HG02763 (cell line): Measurements from ENCODE around the gene PTOV1.

Source experiments
- ATAC-seq: cut with Tn5 transposase; IDR thresholded peaks from one replicate; pipeline ENCODE4 v1.9.1; 2021; ENCODE audit warnings: mild to moderate bottlenecking, moderate library complexity; ENCODE audit not compliant: unreplicated experiment

The PTOV1 gene

DNA sequence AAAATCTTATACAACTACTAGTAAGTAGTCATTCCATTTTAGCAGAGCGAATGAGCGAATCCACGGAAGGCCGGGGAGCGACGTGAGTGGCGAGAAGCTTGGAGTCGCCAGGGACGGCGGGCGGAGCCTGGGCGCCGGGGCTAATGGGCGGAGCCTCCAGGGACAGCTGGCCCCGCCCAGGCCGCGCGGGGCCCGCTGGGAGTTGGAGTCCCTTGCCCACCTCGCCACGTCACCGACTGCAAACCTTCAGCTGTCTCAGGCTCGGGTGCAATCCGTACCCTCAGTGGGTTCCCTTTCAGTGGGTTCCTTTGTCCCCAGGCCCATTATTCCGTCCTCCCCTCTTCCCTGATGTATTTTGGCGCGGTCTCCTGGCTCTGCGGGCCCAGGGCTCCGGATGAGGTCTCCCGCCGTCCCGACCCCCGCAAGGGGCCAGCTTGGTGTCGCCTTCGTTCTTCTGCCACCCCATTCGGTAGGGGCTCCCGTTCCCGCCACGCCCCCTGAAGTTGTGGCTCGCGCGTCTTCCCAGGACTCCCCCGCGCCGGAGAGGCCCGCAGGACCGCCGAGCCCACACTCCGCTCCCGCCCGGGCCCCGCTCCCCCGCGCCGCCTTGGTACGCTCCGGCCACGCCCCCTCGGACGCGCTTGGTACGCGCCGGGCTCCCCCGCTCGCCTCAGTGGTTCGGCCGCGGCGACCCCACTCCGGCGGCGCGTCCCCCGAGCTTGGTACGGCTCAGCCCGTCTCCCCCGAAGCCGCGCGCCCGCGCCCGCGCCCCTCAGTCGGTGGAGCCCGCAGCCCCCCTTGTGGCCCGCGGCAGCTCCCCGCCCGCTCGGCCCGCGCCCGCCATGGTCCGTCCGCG is at the start of gene PTOV1:
PTOV1 (plus strand) TSS at position 673 of the 856 bp plus-strand sequence.
- ATAC-seq = peak; percentile 71

DNA sequence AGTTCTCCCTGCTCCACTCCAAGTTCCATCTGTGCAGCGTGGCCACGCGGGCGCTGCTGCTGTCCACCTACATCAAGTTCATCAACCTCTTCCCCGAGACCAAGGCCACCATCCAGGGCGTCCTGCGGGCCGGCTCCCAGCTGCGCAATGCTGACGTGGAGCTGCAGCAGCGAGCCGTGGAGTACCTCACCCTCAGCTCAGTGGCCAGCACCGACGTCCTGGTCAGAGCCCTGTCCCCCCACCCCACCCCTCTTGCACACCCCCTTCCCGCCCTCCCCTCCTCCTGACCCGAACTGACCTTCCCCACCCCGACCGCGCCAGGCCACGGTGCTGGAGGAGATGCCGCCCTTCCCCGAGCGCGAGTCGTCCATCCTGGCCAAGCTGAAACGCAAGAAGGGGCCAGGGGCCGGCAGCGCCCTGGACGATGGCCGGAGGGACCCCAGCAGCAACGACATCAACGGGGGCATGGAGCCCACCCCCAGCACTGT is 49.5 kb upstream of the PTOV1 start:
- no peak for ATAC-seq

DNA sequence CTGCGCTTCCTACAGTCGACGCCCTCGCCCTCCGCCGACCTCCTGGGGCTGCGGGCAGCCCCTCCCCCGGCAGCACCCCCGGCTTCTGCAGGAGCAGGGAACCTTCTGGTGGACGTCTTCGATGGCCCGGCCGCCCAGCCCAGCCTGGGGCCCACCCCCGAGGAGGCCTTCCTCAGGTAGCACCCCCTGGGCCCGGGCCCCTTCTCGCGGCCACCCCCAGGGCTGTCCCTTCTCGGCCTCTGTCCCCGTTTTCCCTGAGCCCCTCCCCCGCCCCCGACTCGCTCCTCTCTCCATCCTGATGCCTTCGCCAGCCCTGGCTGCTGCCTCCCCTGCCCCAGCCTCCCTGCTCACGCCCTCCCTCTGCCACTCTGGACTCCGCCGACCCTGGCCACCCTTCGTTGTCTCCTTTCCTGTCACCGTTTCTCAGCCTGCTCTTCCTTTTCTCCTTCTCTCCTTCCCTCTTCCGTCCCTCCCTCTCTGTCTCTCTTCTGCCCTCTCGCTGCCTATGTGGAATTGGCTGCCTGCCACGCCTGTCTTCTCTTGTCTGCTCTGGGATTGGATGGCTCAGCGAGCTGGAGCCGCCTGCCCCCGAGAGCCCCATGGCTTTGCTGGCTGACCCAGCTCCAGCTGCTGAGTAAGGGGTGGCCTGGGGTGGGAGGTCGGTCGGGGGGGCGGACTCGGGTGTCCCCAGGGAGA is 48.8 kb upstream of the PTOV1 start:
- no peak for ATAC-seq

DNA sequence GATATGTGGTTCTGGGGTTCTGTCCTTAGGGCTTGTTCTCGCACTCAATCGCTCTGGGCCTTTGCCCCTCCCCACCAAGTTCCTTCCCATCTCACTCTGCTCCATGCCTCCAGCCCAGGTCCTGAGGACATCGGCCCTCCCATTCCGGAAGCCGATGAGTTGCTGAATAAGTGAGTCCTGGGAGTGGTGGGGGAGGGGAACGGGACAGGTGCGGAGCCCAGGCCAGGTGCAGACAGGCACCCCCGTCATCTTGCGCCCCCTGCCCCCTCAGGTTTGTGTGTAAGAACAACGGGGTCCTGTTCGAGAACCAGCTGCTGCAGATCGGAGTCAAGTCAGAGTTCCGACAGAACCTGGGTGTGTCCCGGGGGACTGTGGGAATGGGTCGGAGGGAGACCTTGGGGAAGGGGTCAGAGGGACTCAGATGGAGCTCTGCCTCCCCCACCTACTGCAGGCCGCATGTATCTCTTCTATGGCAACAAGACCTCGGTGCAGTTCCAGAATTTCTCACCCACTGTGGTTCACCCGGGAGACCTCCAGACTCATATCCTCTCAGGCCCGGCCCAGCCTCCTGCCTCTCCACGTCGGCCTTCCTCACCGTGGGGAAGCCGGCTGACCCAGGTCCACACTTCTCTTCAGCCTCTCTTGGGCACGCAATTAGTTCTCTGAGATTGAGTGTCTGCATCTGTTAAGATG is 48.0 kb upstream of the PTOV1 start:
- no peak for ATAC-seq

DNA sequence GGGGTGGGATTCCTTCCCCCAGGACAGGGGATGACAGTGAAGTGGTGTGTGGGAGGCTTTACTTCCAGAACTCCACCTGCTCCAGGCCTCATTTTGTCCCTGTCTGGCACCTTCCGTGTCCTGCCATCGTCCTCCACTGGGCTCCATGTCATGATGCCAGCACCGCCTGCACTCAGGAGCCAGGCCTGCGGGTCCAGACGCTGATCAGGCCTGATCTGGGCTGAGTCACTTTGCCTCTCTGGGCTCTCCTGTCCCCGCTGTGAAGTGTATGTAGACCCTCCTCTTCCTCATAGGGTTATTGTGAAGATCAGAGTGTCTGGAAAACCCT is 47.5 kb upstream of the PTOV1 start:
- ATAC-seq = no peak

DNA sequence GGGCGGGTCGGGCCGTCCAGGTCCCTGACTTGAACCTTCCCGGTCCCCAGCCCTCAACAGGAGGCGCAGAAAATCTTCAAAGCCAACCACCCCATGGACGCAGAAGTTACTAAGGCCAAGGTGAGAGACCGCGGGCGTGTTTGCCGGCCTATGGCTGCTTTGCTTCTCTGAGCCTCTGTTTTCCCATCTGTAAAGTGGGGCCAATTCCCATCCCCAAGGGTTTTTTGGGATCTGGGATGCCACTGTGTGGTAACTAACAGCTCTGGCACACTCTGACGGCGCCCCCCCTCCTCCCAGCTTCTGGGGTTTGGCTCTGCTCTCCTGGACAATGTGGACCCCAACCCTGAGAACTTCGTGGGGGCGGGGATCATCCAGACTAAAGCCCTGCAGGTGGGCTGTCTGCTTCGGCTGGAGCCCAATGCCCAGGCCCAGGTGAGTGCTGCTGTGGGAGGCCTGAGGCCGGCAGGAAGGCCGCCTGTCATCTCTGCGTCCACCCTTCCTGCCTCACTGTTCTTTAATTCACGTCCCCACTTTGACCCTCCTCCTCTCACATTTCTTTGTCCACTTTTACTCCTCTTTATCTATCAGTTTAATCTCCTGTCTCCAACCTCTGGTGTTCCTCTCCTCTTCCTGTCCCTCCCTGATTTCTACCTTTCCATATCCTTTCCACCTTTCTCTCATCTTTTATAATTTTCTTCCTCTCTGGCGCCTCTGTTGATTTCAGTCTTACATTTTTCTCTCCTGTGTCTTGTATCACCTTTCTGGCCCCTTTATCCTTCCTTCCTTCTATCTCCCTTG is 44.9 kb upstream of the PTOV1 start:
- ATAC-seq = no peak

DNA sequence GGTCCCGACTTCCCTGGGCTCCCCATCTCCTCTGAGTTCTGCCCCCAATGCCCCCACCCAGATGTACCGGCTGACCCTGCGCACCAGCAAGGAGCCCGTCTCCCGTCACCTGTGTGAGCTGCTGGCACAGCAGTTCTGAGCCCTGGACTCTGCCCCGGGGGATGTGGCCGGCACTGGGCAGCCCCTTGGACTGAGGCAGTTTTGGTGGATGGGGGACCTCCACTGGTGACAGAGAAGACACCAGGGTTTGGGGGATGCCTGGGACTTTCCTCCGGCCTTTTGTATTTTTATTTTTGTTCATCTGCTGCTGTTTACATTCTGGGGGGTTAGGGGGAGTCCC is 44.4 kb upstream of the PTOV1 start:
- ATAC-seq = no peak

DNA sequence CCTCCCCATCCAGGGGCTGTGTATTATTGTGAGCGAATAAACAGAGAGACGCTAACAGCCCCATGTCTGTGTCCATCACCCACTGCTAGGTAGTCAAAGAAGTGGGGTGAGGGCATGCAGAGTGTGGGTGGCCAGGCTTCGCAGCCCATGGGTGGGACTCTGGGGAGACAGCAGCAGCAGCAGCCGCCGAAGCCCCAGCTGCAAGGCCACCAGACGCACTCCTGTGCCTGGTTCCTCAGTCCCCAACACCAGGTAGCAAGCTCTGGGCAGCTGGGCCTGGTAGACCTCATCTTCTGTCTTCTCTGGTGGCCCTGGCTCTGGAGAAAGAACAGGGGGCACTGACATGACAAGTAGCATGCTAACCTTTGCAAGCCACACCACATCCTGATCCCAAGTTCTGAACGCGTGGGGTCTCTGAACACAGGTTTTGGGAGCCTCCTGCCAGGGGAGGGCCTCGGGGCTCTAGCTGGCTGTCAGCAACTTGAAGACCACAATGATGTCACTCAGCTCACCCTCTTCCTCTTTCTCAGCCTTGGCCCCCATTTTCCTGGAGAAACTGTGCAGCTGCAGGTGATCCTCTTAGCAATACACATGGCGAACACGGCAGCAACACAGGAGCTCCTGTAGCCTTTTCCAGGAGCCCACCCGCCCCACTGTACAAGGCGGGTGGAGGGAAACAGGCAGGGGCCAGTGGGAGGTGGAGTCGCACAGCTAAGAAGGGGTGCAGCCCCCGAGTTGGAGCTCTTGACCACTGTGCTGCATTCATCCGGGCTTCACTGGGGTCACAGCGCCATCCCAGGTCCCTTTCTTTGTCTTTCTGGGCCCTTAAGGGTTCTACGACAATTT is 43.7 kb upstream of the PTOV1 start:
- no peak for ATAC-seq

DNA sequence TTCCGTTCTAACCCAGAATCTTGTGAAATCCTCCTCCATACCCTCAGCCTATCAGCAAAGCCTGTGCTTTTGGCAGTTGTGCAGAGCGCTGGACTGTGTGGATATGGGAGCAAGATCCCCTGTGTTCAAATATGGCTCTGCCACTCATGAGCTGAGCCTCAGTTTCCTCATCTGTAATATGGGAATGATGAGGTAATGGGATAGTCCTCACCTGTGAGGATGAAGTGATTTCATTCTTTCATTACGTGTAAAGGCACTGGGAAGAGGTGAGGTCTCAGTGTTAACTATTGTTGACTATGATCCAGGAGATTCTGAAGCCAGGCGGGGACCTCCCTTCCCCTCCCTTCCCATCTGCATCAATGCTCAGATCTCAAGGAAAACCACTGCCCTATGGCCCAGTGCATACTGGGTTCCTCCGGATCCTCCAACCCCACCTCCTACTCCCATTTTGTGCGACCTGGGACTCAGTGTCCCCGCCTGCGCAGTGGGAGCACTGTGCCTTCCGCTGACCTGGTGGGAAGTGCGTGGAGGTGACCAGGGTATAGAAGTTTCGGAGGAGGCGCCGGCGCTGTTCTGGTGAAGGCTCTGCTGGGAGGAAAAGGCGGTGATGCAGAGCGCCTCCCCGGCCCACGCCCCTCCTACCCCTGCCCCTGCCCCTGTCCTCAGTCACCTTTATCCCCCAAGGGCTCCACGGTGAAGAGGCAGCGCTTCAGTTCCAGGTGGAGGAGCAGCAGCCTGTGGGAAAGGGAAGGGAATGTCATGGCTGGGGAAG is 42.9 kb upstream of the PTOV1 start:
- no peak for ATAC-seq

DNA sequence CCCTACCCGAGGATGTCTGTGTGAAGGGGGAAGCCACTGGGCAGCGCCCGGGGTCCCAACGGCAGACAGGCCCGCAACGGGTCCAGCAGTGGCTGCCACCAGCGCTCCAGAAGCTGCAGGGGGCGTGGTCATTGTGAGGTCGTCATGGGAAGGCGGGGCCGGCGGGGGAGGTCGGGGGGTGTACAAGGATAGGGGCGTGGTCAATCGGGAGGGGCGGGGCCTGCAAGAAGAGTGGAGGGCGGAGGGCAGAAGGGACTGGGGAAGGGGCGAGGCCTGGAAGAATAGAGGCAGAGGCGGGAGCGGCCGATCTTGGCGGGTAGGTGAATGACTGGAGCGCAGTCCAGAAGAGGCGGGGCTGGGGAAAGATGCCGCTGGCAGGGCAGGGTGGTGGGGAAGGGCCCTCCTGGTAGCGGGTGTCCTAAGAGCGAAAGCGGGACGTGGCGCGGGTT is 42.2 kb upstream of the PTOV1 start:
- no peak for ATAC-seq

DNA sequence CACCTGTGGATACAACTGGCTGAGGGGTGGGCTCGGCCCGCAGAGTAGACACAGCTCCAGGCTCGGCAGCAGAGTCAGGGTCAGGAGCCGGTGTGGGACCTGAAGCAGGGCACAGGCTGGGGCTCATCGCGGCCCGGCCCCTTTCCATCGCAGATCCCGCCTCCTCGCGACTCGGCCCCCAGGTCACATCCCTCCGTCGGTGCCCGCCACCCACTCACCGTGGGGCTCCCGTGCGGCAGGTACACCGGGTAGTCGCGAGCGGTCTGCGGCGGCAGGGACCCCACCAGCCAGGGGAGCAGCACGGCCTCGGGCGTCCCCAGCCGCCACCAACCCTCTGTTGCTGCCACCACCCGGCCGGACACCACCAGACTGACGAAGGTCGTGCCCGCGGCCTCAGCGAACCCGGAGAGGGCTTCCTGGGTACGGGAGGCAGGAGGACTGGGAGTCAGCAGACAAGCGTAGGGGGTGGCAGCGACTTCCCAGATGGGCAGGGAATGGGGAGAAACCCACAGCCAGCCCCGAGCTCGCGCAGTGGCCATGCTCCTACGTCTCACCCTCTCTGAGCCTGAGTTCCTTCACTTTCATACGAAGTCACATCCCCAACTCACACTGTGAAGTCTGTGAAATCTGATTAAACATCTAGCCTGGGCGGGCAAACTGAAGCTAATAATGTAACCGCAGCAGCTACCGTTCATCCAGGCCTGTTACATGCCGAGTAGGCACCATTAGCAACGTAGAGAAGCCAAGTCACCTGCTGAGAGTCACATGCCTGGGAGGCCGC is 41.6 kb upstream of the PTOV1 start:
- no peak for ATAC-seq

DNA sequence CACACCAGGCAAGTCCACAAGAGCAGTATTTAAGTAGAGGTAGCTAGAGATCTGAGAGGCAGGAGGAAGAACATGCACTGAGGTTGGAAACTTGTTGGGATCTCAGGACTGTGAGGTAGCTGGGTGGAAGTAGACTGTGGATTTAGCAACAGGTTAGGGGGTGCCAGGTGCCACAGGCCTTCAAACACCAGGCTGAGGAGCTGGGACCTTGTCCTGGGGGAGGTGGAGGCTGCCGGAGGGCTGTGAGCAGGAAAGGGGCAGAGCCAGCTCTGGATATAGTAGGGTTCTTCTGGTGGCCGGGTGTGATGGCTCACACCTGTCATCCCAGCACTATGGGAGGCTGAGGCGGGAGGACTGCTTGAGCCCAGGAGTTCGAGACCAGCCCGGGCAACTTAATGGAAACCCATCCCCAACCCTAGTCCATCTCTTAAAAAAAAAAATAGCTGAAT is 41.0 kb upstream of the PTOV1 start:
- no peak for ATAC-seq

DNA sequence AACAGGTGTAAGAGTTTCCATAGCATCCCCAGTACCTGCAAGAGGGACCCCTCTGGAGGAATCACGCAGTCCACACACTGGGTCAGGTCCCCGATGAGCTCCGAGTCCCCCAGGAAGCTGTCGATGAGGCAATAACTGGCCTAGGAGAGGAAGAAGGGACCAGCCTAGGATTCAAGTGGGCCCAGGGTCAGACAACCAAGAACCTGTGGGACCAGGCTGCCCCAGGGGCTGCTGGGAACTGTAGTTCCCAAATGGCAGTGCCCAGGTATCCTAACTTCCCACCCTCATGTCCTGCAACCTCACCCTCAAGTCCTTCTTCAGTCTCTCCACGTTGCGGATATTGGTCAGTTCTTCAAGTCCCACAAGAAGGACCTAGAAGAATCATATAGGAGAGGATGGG is 39.6 kb upstream of the PTOV1 start:
- ATAC-seq = no peak

DNA sequence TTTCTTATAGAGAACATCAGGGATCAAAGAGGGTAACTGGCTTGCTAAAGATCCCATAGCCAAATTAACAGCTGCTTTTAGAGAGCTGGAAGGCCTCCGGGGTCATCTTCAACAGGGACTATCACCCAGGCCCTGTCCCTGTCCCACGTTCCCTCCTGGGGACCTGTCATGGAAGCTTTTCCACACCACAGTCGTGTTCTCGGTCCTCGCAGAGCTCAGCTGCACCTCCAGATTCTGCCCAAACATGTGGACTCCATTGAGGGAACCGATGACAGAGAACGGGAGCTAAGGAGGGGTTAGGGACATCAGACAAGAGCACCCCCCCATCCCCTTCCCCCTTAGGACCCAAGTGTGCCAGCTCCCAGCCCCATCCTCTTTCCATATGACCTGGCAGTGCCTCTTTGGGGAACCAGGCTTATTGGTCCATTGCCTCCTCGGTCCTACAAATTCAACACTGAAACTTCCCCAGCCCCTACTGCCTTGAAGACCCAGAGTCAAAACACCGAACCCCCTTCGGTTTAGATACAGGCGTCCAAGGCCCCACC is 38.4 kb upstream of the PTOV1 start:
- no peak for ATAC-seq

DNA sequence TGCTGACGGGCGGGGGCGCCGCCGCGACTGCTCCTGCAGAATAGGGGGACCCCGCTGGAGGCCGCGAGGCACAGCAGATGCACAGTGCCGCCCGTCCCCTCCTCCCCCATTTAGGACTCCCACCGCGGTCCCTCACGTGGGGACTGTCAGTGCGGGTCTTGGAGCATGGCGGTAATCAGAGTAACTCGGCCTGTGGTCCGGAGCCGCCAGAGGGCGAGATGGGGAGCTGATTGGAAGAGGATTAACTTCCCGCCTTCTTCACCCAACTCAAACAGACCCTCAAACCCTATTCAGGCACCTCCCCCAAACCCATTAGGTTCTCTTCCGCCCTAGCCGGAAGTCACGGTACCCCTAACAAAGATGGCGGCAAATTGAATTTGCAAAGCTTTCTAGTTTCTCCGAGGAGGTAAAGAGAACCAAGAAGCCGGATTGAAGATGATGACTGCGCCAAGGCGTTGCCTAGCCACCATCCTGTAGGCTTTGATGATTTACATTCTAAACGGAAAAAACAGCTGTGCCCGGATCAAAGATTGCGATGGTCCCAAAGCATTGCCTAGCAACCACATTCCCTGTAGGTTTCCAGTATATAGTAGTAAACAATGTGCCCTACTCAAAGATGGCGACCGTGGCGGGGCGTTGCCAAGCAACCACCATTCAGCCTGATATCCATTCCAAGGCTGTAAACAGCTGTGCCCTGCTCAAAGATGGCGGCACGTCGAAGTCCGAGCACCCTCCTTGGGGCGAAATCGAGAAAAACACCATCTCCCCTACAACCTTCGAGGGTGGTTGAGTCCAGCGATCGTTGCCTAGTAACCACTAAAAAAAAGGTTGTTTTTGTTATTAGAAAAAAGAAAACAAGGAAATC is 37.7 kb upstream of the PTOV1 start, which contains the start of gene FUZ:
FUZ (minus strand) TSS at position 296 of the 865 bp plus-strand sequence; CDS start at position 110, 186 bp downstream.
- peak; percentile 40 for ATAC-seq

DNA sequence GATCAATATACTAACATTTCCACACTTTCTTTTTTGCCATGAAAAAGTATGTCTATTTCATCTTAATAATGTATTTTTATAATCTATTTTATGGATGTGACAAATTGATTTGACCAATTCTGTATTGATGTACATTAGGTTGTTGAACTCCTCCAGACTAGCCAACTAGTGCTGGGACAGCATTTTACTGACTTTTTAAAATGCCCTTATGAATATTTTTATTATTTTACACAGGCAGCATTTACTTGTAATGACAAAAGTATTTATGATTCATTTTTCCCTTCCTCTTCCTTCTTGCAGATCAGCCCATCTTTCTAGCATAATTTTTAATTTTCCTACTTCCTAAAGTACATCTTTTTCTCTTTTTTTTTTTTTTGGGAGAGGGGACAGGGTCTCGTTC is 36.9 kb upstream of the PTOV1 start:
- no peak for ATAC-seq

DNA sequence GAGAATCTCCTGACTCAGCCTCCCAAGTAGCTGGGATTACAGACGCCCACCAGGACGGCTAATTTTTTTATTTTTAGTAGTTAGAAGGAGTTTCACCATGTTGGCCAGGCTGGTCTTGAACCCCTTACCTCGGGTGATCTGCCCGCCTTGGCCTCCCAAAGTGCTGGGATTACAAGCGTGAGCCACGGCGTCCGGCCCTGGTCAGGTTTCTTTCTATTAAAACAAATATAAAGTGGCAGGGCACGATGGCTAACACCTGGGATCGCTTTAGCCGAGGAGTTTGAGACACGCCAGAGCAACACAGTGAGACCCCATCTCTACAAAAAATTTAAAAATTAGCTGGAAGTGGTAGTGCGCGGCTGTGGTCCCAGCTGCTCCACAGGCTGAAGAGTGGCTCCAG is 34.4 kb upstream of the PTOV1 start:
- ATAC-seq = no peak
